AG09309 (cell line): ENCODE results near the gene SLU7.
A peak's percentile ranks its signal among the peaks of the same experiment; 100 is the strongest.

Experiments
- DNase-seq: peaks from one replicate; pipeline ENCODE4 v3.0.0-alpha.2; 2010; ENCODE audit warnings: low read depth
- H3K4me3 ChIP-seq: 2 replicates; pipeline ENCODE4 v1.5.1; 2011; ENCODE audit warnings: mild to moderate bottlenecking, low read depth, low read length, moderate library complexity; ENCODE audit not compliant: control insufficient read depth
- TF ChIP-seq, protein P1 (sequence below): IDR thresholded peaks from 2 replicates; pipeline ENCODE4 v1.5.1; 2011; ENCODE audit warnings: mild to moderate bottlenecking, low read depth, low read length, inconsistent platforms; ENCODE audit not compliant: insufficient read depth, control insufficient read depth; ENCODE audit errors: missing control alignments

Gene SLU7

DNA sequence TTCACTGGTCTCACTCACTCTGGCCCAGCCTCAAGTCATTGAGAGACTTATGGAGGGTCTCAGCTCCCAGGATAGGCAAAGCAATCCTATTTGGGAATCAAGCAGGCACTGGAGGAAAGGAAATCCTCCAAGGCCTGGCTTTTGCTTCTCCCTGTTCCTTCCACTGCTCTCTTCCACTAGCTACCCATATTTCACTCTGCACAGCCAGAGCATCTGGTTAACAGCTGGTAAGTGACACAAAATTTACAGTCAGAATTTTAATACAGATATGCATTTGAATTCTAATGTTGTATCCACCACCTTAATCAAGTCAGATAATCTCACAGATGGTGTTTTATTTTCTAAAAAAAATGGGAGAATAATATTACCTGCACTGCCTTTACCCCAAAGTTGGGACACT is 47.6 kb downstream of the SLU7 start:
- TF ChIP-seq, protein P1, sequence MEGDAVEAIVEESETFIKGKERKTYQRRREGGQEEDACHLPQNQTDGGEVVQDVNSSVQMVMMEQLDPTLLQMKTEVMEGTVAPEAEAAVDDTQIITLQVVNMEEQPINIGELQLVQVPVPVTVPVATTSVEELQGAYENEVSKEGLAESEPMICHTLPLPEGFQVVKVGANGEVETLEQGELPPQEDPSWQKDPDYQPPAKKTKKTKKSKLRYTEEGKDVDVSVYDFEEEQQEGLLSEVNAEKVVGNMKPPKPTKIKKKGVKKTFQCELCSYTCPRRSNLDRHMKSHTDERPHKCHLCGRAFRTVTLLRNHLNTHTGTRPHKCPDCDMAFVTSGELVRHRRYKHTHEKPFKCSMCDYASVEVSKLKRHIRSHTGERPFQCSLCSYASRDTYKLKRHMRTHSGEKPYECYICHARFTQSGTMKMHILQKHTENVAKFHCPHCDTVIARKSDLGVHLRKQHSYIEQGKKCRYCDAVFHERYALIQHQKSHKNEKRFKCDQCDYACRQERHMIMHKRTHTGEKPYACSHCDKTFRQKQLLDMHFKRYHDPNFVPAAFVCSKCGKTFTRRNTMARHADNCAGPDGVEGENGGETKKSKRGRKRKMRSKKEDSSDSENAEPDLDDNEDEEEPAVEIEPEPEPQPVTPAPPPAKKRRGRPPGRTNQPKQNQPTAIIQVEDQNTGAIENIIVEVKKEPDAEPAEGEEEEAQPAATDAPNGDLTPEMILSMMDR, result no peak
- H3K4me3 ChIP-seq, result no peak overlapping the region
- DNase-seq, result no peak

DNA sequence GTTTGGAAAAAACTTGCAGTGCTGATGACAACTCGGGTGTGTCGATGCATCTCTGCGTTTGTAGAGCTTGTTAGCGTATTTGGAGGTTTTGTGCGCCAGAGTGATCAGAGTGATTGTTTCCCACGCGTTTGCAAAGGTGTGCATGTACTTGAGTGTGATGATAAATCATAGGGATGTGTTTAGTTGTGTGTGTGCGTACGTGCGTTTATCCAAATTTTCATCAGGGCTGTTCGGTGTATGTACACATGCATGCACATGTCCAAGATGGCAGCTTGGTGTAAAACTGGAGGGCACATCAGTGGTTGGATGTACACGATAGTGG is 48.2 kb downstream of the SLU7 start:
- H3K4me3 ChIP-seq, result peak overlapping the region; percentile 45
- TF ChIP-seq, protein P1, result no peak
- DNase-seq, result no peak

DNA sequence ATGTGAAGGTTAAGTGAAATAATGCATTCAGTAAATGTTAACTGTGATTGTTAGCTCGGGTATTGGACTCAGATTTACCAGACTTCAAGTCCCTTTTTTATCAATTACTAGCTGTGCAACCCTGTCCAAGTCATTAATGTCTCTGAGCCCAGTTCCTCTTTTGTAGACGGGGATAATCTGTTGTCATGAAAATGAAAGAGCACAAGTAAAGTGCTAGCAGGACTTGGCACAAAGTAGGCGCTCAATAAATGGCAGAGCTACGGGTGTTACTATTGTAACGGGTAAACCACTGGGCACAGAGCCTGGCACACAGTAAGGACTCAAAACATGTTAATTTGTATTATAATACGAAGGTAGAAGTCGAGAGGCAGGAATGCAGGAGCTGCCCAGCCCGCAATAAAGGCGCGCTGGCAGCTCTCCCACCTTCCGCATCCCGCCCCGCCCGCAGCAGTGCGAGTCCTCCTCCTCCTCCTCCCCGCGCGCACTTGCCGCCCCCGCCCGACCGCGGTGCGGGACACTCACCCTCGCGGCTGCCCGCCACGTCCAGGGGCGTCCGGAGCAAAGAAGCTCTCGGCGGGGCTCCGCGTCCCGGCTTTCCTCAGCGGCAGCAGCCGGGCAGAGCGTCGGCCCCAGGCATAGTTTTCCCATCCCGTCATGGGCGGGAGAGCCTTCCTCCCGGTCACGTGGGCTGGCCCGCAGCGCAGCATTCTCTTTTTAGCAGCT is 48.7 kb downstream of the SLU7 start, which contains the start of gene C1QTNF2:
Gene C1QTNF2, minus strand, starts transcription at position 637 of the 723 bp plus-strand sequence. CDS start 15,615 bp downstream, outside the sequence.
- TF ChIP-seq, protein P1, result no peak
- DNase-seq, result no peak
- peak within 1 kb of the TSS; percentile 45 for H3K4me3 ChIP-seq

DNA sequence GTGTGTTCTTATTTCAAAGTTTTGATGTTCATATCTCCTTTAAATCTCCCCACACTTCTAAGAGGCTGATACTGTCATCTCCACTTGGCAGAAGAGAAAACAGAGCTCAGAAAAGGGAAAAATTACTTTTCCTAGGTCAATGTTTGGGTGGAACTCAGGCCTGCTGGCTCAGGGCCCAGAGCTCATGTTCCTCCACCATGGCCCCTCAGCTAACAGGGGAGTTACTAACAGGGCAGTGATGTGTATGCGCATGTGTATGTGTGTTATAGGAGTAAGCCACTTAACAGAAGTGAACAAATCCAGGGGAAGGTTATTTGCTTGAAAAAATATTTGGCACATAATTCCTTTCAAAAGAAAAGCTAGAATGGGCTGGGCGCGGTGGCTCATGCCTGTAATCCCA is 51.0 kb downstream of the SLU7 start:
- H3K4me3 ChIP-seq, result no peak overlapping the region
- DNase-seq, result no peak
- TF ChIP-seq, protein P1, result no peak

DNA sequence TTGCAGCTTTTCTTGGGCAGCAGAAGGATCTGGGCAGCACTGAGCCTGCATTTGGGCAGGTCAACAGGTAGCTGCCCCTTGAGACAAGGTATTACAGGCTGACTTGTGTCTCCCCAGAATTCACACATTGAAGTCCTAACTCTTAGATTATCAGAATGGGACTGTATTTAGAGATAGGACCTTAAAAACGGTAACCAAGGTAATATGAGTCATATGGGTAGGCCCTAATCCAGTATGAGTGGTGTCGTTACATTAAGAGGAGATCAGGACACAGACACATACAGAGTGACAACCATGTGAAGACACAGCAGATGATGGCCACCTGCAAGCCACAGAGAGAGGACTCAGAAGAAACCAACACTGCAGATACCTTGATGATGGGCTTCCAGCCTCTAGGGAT is 51.6 kb downstream of the SLU7 start:
- TF ChIP-seq, protein P1, result no peak
- DNase-seq, result no peak
- no peak overlapping the region for H3K4me3 ChIP-seq

DNA sequence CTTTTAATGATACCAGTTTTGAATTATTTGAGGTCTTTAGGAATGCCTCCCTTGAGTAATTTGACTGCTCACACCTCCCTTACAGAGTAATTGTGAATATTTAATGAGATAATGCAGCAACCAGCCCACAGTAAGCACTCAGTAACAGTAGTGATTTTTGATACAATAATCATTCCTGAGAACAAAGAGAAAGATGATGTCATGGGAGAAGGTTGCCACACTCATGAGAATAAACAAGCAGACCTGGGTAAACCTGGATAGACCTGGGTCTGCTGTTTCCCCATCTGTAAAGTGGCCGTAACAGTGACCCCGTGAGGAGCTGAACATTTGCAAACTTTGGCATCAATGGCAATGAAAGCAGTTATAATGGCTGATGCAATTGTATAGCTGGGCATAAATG is 52.7 kb downstream of the SLU7 start:
- TF ChIP-seq, protein P1, result no peak
- no peak overlapping the region for H3K4me3 ChIP-seq
- no peak for DNase-seq
